HCEC 1CT (cell line): ENCODE data around the gene SLC35A1.
A peak's percentile ranks its signal among the peaks of the same experiment; 100 is the strongest.

Experiments used
- DNase-seq: peaks from one replicate; pipeline ENCODE4 v3.0.0-alpha.2; 2017

The SLC35A1 gene

DNA sequence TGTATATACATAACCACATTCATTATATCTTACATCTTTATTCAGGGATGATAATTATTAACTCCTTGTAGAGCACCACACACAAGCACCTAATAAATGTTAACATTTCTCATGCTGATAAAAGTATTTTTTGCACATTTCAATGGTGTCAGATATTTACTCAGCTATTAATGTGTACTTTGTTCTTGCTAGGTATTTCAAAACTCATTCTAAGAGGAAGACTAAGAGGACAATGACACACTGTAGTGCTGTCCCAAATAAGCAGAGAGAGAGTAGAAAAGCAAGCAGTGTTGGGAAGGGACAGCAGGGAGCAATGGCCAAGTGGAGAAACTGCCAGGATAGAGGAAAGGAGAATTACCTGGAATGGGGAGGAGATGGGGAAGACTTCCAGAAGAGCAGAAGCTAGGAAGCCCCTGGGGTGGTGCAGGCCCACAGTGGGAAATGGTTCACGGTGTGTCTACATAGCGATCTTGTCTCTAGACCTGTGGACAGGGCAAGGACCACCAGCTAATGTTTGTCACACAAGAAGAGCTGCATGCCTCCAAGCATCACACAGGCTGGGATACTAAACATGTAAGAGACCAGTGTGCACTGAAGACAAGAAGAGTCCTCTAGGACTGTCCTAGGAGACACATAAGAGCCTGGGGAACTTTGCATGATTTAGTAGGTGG lies 61.7 kb downstream of the SLC35A1 start:
- no peak for DNase-seq

DNA sequence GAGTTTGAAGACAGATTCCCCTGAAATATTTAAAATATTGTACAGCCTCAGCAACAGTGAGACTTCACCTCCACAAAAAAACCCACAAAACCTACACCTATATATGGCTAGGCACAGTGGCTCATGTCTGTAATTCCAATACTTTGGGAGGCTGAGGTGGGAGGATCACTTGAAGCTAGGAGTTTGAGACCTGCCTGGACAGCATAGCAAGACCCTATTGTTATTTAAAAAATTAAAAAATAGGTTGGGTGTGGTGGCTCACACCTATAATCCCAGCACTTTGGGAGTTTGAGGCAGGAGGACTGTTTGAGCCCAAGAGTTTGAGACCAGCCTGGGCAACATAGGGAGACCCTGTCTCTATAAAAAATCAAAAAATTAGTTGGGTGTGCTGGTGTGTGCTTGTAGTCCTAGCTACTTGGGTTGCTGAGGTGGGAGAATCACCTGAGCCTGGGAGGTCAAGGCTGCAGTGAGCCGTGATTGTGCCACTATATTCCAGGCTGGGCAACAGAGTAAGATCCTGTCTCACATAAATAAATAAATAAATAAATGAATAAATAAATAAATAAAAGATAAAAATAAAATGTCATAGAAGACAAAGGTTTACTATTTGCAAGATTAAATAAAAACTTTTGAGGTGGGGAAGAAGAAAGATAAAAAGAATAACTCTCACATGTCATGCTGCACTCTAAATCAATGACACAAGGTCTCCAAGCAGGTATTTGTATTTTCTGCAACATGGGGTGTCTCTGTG lies 65.9 kb downstream of the SLC35A1 start:
- no peak for DNase-seq

DNA sequence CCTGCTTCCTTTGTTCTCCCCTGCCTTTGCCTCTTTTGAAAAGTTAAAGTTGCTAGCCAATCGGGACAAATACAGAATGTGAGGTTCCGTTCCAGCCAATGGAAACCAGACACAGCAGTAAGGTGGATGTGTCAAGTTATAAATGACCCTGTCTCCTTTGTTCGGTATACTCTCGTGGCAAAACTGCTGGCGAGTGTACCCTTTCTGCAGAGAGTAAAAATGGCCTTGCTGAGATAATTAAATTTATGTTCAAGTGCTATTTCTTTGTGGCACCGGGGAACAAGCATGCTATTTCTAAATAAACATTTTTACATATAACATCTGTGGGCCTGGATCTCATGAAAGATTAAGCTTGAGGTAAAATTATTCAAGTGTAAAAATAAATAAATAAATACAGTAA lies 66.8 kb downstream of the SLC35A1 start:
- DNase-seq, result no peak

DNA sequence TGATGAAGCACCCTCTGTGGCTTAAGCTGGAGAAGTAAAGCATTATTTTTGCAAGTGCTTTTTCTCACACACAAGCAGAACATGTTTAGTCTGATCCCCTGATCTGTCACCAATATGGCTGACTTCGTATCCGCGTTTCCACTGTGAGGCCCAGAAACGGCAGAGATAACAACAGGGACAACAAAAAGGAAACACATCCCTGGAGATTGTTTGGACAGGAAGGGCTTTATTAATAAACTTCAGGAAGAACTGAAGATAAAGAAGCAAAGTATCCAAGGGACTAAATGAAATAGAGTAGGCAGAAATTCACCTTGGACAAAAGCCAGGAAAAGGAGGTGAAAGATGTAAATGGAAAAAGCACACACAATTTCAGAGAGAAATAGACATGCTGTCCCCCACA lies 67.8 kb downstream of the SLC35A1 start:
- no peak for DNase-seq

DNA sequence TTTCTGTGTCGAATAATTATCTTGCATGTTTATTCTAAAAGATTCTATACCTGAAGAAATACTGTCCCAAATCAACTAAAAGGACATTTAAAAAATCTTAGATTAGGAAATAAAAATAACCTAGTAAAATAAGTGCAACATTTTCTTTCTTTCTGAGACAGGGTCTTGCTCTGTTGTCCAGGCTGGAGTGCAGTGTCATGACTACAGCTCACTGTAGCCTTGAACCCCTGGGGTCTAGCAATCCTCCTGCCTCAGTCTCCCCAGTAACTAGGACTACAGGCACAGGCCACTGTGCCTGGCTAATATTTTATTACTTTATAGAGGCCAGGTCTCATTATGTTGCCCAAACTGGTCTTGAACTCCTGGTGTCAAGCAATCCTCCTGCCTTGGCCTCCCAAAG lies 68.3 kb downstream of the SLC35A1 start:
- no peak for DNase-seq

DNA sequence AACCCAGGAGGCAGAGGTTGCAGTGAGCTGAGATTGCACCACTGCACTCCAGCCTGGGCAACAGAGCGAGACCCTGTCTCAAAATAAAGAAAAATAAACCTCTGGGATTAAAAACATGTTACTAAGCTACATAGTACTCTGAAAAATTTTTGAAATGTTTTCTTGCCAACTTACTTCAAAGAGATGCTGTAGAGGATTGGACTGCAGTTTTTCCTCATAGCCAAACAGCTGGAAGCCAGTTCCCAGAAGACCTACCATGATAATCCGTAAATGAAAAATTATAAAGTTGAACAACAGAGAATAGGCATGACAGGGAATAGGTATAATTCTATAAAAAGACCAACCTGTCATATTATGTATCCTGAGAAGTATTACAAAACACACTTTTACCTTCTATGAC lies 69.0 kb downstream of the SLC35A1 start:
- DNase-seq, result no peak

DNA sequence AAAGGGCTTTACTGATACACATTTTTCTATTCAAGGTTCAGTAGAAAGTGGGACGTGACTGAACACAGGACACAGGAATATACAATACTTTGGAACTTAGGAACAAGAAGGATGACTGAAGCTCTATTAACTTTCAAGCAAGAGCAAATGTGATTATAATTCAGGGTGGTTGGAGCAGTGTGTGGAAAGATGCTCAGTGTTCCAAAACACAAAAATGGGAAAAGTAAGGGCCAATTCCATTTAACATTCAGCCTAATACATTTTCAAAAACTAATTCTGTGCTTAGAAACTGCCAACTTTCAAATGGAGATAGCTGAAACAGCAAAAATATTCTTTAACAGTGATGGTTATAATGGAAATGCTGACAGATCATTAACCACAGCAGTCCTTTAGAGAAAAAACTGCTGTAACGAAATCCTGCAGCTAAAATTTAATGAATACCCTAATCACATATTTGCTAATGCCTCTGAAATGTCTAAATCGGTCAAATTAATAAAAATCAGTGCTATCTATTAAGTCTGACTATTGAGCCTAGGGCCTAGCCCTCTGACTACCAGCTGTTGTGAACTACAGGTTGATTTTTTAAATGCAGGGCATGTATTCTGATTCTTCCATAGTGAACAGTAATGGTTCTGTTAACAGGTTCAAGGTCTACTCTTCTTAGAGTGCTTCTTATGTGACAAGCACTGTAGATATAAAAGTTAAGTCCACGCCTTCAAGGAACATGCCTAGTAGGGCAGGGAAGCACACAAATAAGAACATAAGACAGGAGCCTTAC lies 71.1 kb downstream of the SLC35A1 start:
- no peak for DNase-seq

DNA sequence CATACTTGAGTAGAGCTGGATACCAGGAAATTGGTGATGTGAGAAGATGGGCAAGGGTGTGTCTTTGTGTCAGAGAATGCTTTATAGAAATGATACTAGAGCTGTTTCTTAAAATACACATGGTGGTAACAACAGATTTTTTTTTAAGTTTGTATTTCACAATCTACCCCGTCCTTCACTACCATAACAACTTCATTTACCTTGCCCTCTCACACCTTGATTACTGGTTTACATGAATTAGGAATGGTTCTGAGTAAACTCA lies 71.6 kb downstream of the SLC35A1 start:
- DNase-seq, result no peak

DNA sequence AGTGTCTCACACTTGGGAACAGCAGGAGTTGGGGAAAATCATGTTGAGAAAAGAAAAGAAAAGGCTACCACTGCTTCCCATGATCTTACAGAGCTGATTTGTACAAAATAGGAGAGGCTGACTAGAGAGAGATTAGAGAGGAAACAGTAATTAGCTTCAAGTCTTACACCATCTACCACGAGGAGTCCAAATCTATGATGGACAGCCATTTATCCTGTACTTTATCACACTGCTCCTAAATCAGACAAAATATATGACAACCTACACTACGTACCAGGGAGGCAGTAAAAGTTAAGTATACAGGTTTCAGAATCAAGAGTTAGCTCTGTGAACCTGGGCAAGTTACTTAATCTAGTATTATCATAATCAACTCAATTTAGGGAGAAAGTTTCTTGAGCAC lies 79.0 kb downstream of the SLC35A1 start:
- DNase-seq, result no peak

DNA sequence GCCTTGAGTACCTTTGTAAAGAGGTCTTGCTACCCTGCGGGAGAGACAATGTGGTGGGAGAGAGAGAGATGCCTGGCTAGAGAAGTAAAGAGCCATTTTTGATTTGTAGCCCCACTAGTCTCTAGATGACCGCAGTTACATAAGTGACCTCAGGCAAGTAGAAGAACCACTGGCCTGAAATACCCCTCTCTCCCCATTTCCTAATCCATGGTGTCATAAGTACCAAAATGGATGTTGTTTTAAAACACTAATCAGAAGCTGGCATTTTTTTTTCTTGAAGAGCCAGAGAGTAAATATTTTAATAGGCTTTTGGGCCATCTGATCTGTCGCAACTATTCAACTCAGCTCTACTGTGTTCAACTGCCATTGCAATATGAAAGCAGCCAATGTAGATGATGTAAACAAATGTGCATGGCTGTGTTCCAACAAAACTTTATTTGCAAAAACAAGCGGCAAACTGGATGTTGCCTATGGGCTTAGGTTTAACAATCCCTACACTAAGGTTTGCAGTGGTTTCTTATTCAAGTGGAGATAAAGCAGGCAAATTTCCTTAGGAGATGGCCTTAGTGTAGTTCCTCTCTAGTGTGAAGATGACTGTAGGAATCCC lies 80.5 kb downstream of the SLC35A1 start:
- no peak for DNase-seq

DNA sequence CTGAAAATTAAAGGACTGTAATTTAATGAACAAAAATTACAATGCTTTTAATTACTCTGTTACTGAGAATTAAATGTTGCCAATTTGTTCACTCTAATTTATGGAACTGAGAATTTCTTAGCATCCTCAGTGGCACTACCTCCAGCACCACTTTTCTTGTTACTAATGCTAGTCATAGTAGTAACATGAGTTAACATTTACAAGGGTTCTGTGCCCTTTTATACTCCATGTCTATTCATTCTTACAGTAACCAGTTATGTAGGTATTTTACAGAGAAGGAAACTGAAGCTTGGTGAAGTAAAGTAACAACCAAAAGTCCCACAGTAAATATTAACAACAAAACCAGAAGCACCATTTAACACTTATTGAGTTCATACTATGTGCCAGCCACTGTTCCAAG lies 82.7 kb downstream of the SLC35A1 start:
- DNase-seq, result no peak

DNA sequence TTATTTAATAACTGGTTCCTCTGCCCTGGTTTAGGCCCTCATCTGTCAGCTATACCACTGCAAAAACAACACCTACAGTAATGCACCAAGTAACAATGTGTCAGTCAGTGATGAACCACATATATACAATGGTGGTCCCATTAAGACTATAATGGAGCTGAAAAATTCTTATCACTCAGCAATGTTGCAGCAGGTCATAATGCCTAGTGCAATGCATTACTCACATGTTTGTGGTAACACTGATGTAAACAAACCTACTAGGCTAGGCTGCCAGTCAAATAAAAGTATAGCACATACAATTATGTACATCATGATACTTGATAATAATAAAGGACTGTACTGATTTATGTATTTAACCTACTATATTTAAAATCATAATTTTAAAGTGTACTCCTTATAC lies 85.7 kb downstream of the SLC35A1 start:
- DNase-seq, result peak; percentile 24

DNA sequence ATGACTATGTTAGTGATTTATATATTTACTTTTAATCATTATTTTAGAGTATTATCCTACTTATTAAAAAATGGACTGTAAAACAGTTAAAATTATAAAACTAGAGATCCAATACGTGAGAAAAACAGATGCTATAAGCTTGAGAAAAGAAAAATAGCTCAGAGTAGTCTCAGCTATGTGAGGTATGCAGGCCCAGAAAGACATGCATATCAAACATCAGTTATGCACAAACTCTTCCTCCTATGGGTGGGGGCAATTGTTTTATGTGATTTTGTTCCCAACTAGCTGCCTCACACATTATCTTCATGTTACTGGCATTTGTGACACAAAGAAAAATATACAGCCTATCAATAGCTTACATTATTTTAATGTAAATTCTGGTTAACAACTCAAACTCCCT lies 88.2 kb downstream of the SLC35A1 start:
- no peak for DNase-seq
